H1 (cell line): Measurements from ENCODE around the gene MYO9B. TPM values are rescaled to one million over a fixed set of nuclear protein-coding genes. Genes with fewer than 3 reads are reported as not detected.

Experiments
- CTCF ChIA-PET: fragments of 300-600 bp; sonication (Branson Sonifier 250); formaldehyde crosslinking; loops from one replicate; lab custom pipeline; 2021; ENCODE audit not compliant: partially characterized antibody; lab: Charles Lee
- POLR2A ChIA-PET: fragments of 300-600 bp; sonication (Branson Sonifier 250); formaldehyde crosslinking; loops from one replicate; lab custom pipeline; 2021; ENCODE audit warnings: inconsistent platforms; ENCODE audit not compliant: partially characterized antibody; lab: Charles Lee
- DNase-seq, 2 experiments: peaks; one replicate each; pipeline versions ENCODE4 v3.0.0 to v3.0.0-alpha.2; 2010 to 2022; ENCODE audit warnings: low spot score in 2 of 2, low read depth in 1 of 2, mixed read lengths in 1 of 2
- FAIRE-seq: peaks from 2 replicates; lab custom pipeline; 2011; peaks lifted over from hg19 to GRCh38; lab: Jason Lieb, UNC
- H2AFZ ChIP-seq: 2 replicates; pipeline ENCODE4 v1.8.1; 2012; ENCODE audit warnings: low read length, inconsistent platforms
- H2AK5ac ChIP-seq: 2 replicates; pipeline ENCODE4 v1.6.1; 2013; ENCODE audit warnings: low read depth, low read length
- H2BK120ac ChIP-seq: replicated peaks from 2 replicates; pipeline ENCODE3; 2013; ENCODE audit warnings: low read depth, low read length, inconsistent platforms
- H2BK12ac ChIP-seq: 2 replicates; pipeline ENCODE4 v1.6.1; 2013; ENCODE audit warnings: low read depth, low read length
- H2BK15ac ChIP-seq: 2 replicates; pipeline ENCODE4 v1.6.1; 2013; ENCODE audit warnings: low read length
- H2BK20ac ChIP-seq: 2 replicates; pipeline ENCODE4 v1.6.1; 2013; ENCODE audit warnings: low read length
- H2BK5ac ChIP-seq: 2 replicates; pipeline ENCODE4 v1.6.1; 2013; ENCODE audit warnings: low read depth, low read length
- H3K14ac ChIP-seq: 2 replicates; pipeline ENCODE4 v1.6.1; 2013; ENCODE audit warnings: inconsistent platforms; ENCODE audit not compliant: insufficient read length
- H3K18ac ChIP-seq: 2 replicates; pipeline ENCODE4 v1.6.1; 2013; ENCODE audit warnings: low read length; ENCODE audit errors: extremely low read depth
- H3K23ac ChIP-seq: 2 replicates; pipeline ENCODE4 v1.6.1; 2013; ENCODE audit warnings: inconsistent platforms; ENCODE audit not compliant: insufficient read length
- H3K23me2 ChIP-seq: 2 replicates; pipeline ENCODE4 v1.6.1; 2013; ENCODE audit warnings: low read depth, low read length
- H3K27ac ChIP-seq: 2 replicates; pipeline ENCODE4 v1.6.1; 2011; ENCODE audit warnings: low read depth, low read length, inconsistent platforms
- H3K27me3 ChIP-seq, 4 experiments: replicated peaks in 1 of 4; 1 replicate in 1 of 4; 2 replicates in 3 of 4; pipeline versions ENCODE4 v1.6.1 to v1.8.1; 2011 to 2013; ENCODE audit warnings: low read length in 3 of 4, mild to moderate bottlenecking in 3 of 4, inconsistent platforms in 2 of 4, mixed read lengths in 2 of 4, moderate library complexity in 1 of 4; ENCODE audit not compliant: control insufficient read depth in 3 of 4, insufficient read depth in 3 of 4; ENCODE audit errors: extremely low read depth in 1 of 4
- H3K36me3 ChIP-seq, 4 experiments: 2 replicates each; pipeline versions ENCODE4 v1.6.1 to v1.8.1; 2011 to 2013; ENCODE audit warnings: mild to moderate bottlenecking in 4 of 4, low read length in 3 of 4, moderate library complexity in 2 of 4, control low read depth in 1 of 4, inconsistent platforms in 1 of 4; ENCODE audit not compliant: insufficient read depth in 4 of 4, control insufficient read depth in 2 of 4
- H3K4ac ChIP-seq: replicated peaks from 2 replicates; pipeline ENCODE3; 2013; ENCODE audit warnings: low read length, low read depth, mixed read lengths, inconsistent platforms; ENCODE audit not compliant: insufficient read length
- H3K4me1 ChIP-seq, 4 experiments: replicated peaks in 1 of 4; 1 replicate in 1 of 4; 2 replicates in 3 of 4; pipeline versions ENCODE4 v1.6.1 to v1.8.1; 2011 to 2013; ENCODE audit warnings: low read length in 3 of 4, inconsistent platforms in 2 of 4, mixed read lengths in 1 of 4; ENCODE audit not compliant: insufficient read depth in 4 of 4, control insufficient read depth in 3 of 4
- H3K4me2 ChIP-seq, 2 experiments: 2 replicates each; pipeline versions ENCODE4 v1.6.1 to v1.8.1; 2011 to 2013; ENCODE audit warnings: low read depth in 2 of 2, low read length in 2 of 2, control low read depth in 1 of 2, inconsistent platforms in 1 of 2, mild to moderate bottlenecking in 1 of 2; ENCODE audit not compliant: insufficient read depth in 1 of 2
- H3K4me3 ChIP-seq, 4 experiments: fragments of 200-600, 300-600 bp in 1 of 4; sonication (generic), shearing (Covaris generic), sonication (Bioruptor Twin) in 1 of 4; 2 replicates each; pipeline versions ENCODE4 v1.5.1 to v1.8.1; 2011 to 2016; ENCODE audit warnings: low read length in 4 of 4, low read depth in 3 of 4, control low read depth in 2 of 4, inconsistent platforms in 2 of 4, mild to moderate bottlenecking in 2 of 4, mixed read lengths in 1 of 4, moderate library complexity in 1 of 4; ENCODE audit not compliant: insufficient read depth in 2 of 4; ENCODE audit errors: extremely low read depth in 1 of 4
- H3K56ac ChIP-seq: replicated peaks from 2 replicates; pipeline ENCODE3; 2013; ENCODE audit warnings: low read depth, mild to moderate bottlenecking, mixed read lengths, low read length, inconsistent platforms; ENCODE audit not compliant: insufficient read length
- H3K79me1 ChIP-seq: 2 replicates; pipeline ENCODE4 v1.6.1; 2013; ENCODE audit warnings: low read depth, low read length, control low read depth
- H3K79me2 ChIP-seq, 2 experiments: 2 replicates each; pipeline versions ENCODE4 v1.6.1 to v1.8.1; 2012 to 2013; ENCODE audit warnings: low read length in 2 of 2, mild to moderate bottlenecking in 2 of 2, inconsistent platforms in 1 of 2; ENCODE audit not compliant: insufficient read depth in 2 of 2, control insufficient read depth in 1 of 2
- H3K9ac ChIP-seq, 4 experiments: replicated peaks in 1 of 4; 1 replicate in 1 of 4; 2 replicates in 3 of 4; pipeline versions ENCODE4 v1.6.1 to v1.8.1; 2011 to 2013; ENCODE audit warnings: low read depth in 3 of 4, low read length in 3 of 4, control low read depth in 2 of 4, mild to moderate bottlenecking in 2 of 4, moderate library complexity in 2 of 4, inconsistent platforms in 1 of 4; ENCODE audit errors: extremely low read depth in 1 of 4
- H3K9me3 ChIP-seq, 2 experiments: 2 replicates each; pipeline versions ENCODE4 v1.6.1 to v1.8.1; 2012 to 2013; ENCODE audit warnings: mild to moderate bottlenecking in 2 of 2, moderate library complexity in 2 of 2, control low read depth in 1 of 2, inconsistent platforms in 1 of 2, low read depth in 1 of 2, low read length in 1 of 2, mixed read lengths in 1 of 2; ENCODE audit not compliant: insufficient read depth in 2 of 2
- H4K20me1 ChIP-seq, 2 experiments: replicated peaks in 1 of 2; 2 replicates each; pipeline versions ENCODE3 to v1.8.1; 2011 to 2013; ENCODE audit warnings: inconsistent platforms in 2 of 2, low read length in 2 of 2, mild to moderate bottlenecking in 1 of 2; ENCODE audit not compliant: insufficient read depth in 2 of 2, control insufficient read depth in 1 of 2
- H4K5ac ChIP-seq: 2 replicates; pipeline ENCODE4 v1.6.1; 2013; ENCODE audit warnings: low read length, low read depth, mixed read lengths, inconsistent platforms; ENCODE audit not compliant: insufficient read length
- H4K8ac ChIP-seq: 2 replicates; pipeline ENCODE4 v1.8.0; 2013; ENCODE audit warnings: mild to moderate bottlenecking, moderate library complexity, low read length, inconsistent platforms; ENCODE audit not compliant: insufficient read depth; ENCODE audit errors: extremely low read depth
- H4K91ac ChIP-seq: replicated peaks from 2 replicates; pipeline ENCODE3; 2013; ENCODE audit warnings: low read length, mixed read lengths, inconsistent platforms; ENCODE audit not compliant: insufficient read length
- CEBPB ChIP-seq: IDR thresholded peaks from 2 replicates; pipeline ENCODE4 v1.6.1; 2012; ENCODE audit warnings: low read depth, low read length
- CHD2 ChIP-seq: IDR thresholded peaks from 2 replicates; pipeline ENCODE4 v1.6.1; 2012; ENCODE audit warnings: low read length, improper control_type of control experiment
- CREB1 ChIP-seq: IDR thresholded peaks from 2 replicates; pipeline ENCODE4 v1.6.1; 2012; ENCODE audit warnings: inconsistent platforms
- EZH2 ChIP-seq: fragments of 200-600 bp; sonication (generic); IDR thresholded peaks from 2 replicates; pipeline ENCODE4 v1.7.1; 2012; ENCODE audit warnings: low read depth, mild to moderate bottlenecking, moderate library complexity, low read length, inconsistent platforms; ENCODE audit not compliant: severe bottlenecking
- KDM1A ChIP-seq: fragments of 200-600, 300-600 bp; sonication (generic); IDR thresholded peaks from 2 replicates; pipeline ENCODE4 v1.7.1; 2016; ENCODE audit warnings: mild to moderate bottlenecking, low read length, borderline replicate concordance
- MAX ChIP-seq: IDR thresholded peaks from 2 replicates; pipeline ENCODE4 v1.6.1; 2012; ENCODE audit warnings: inconsistent platforms
- NANOG ChIP-seq: IDR thresholded peaks from 2 replicates; pipeline ENCODE4 v1.6.1; 2011; ENCODE audit warnings: low read length, low read depth, mild to moderate bottlenecking, inconsistent platforms; ENCODE audit not compliant: insufficient read depth, poor library complexity, severe bottlenecking
- NRF1 ChIP-seq: IDR thresholded peaks from 2 replicates; pipeline ENCODE4 v1.6.1; 2011; ENCODE audit warnings: mild to moderate bottlenecking, low read depth, low read length, improper control_type of control experiment
- RBBP5 ChIP-seq: IDR thresholded peaks from 2 replicates; pipeline ENCODE4 v1.7.1; 2012; ENCODE audit warnings: low read depth, mild to moderate bottlenecking, inconsistent platforms, low read length, moderate library complexity, borderline replicate concordance
- RNF2 ChIP-seq: fragments of 200-900, 300-1000 bp; sonication (generic); IDR thresholded peaks from 2 replicates; pipeline ENCODE4 v1.7.1; 2016; ENCODE audit warnings: borderline replicate concordance, low read depth, mild to moderate bottlenecking, antibody characterized with exemption, low read length; ENCODE audit not compliant: poor library complexity, severe bottlenecking; ENCODE audit errors: missing control alignments
- SP4 ChIP-seq: IDR thresholded peaks from 2 replicates; pipeline ENCODE4 v1.6.1; 2012; ENCODE audit warnings: low read length, inconsistent platforms
- TAF1 ChIP-seq: IDR thresholded peaks from 2 replicates; pipeline ENCODE4 v1.6.1; 2011; ENCODE audit warnings: mild to moderate bottlenecking, low read depth, low read length
- WGBS, 2 experiments: shearing (Covaris generic) in 1 of 2; methylation state at CpG; one replicate each; pipeline versions ENCODE4 v1.1.6 to v1.1.7; 2013 to 2015; ENCODE audit warnings: low lambda C conversion rate in 2 of 2, mixed read lengths in 2 of 2, inconsistent platforms in 1 of 2, low coverage in 1 of 2, missing lambda C conversion rate in 1 of 2; ENCODE audit not compliant: insufficient replicate concordance in 2 of 2, insufficient coverage in 1 of 2, insufficient read length in 1 of 2; ENCODE audit errors: extremely low coverage in 1 of 2, missing lambda C conversion rate in 1 of 2; 5-methylcytosine and 5-hydroxymethylcytosine counted together
- polyA plus RNA-seq, 7 experiments: library from polyadenylated mRNA; depleted of rRNA in 3 of 7; stranded (reverse) in 5 of 7; unstranded in 2 of 7; fragments of >200 nt in 5 of 7; fragments of 200-250 nt in 2 of 7; gene quantifications; 1 replicate in 5 of 7; 2 replicates in 1 of 7; 4 replicates in 1 of 7; pipeline versions ENCODE4 v1.2.1 to v1.2.3, GENCODE V29; 2011 to 2013; ENCODE audit warnings: missing spikeins in 2 of 7, mixed read lengths in 2 of 7
- total RNA-seq: library from RNA; stranded (reverse); fragmentation: NEBNext Ultra II Directional; extraction: Animal tissue kit (Norgen Biotek cat#: 25700); gene quantifications from 2 replicates; pipeline ENCODE4 v1.2.1, GENCODE V29; 2021

Gene MYO9B
- total and polyA plus RNA-seq, 2 of the 8 experiments (the other 6 are each of a cell fraction or from before 2014, with no cell fraction given) = 27.6 to 77.1 TPM

GRCh38 chr19:17165715-17166114 lies 90.1 kb downstream of the MYO9B start:
- 97% methylated on average over 5 of the region's 5 CpGs; no CpG with 5 or more reads in 1 of the 2 experiments for WGBS, 2 experiments
- Histone ChIP-seq H3K79me2 (no peaks in the 10 kb centered on the region), H4K5ac (no peak overlapping the region), H3K23me2 (no peaks in the 10 kb centered on the region), H3K36me3 (peaks cover 12 to 58% (median 46%) of the 10 kb centered on the region in 4 experiments), H4K8ac (no peak overlapping the region), H3K56ac (no peak overlapping the region), H2BK12ac (no peak overlapping the region), H3K18ac (no peak overlapping the region), H3K9ac (no peak overlapping the region), H4K20me1 (no peaks in the 10 kb centered on the region), H3K4me3 (no peak overlapping the region), H2BK20ac (no peak overlapping the region), H3K4me1 (no peaks in the 10 kb centered on the region; a peak in 1 of 7 replicates), H3K27me3 (no peaks in the 10 kb centered on the region), H3K14ac (no peak overlapping the region), H3K4ac (no peak overlapping the region), H3K23ac (no peak overlapping the region), H3K9me3 (peaks cover 0 to 4% of the 10 kb centered on the region in 2 experiments; a peak in 2 of 4 replicates), H2BK5ac (no peak overlapping the region), H3K27ac (no peak overlapping the region), H2AFZ (no peak overlapping the region), H2BK120ac (no peak overlapping the region), H3K4me2 (no peak overlapping the region), H2BK15ac (no peak overlapping the region), H4K91ac (no peak overlapping the region), H2AK5ac (no peak overlapping the region), H3K79me1 (no peaks in the 10 kb centered on the region)
- ChIA-PET POLR2A (interaction anchor here (0.7 kb wide), 1 partner anchor 327 kb away, joined by 4 read pairs; no protein-coding TSS in a partner anchor), CTCF (interaction anchor here (0.6 to 1.0 kb wide), 2 partner anchors 99 to 163 kb away, joined by 3 read pairs; no protein-coding TSS in a partner anchor)
- FAIRE-seq (no peak), DNase-seq (no peak)
- TF ChIP-seq CHD2 = no peak
- no peak for TF ChIP-seq KDM1A
- TF ChIP-seq RBBP5 = no peak
- no peak for TF ChIP-seq TAF1
- TF ChIP-seq NANOG = no peak
- TF ChIP-seq RNF2 = no peak
- no peak for TF ChIP-seq MAX
- TF ChIP-seq SP4 = no peak
- TF ChIP-seq NRF1 = no peak
- no peak for TF ChIP-seq CREB1
- no peak for TF ChIP-seq CEBPB
- no peak for TF ChIP-seq EZH2
